T-helper 2 cell treated with Interferon-gamma antibody and Interleukin-4, amounts not matched to agents 5 μg/mL and 100 μg/mL, for 36 hours (primary cell): ENCODE data around the gene CFTR.
A peak's percentile ranks its signal among the peaks of the same experiment; 100 is the strongest.
"Not testable (repeated sequence)": the region's sequence is repeated elsewhere in the genome, so short reads cannot be mapped to it uniquely, and the experiment has no call there.

Experiments
- DNase-seq: peaks from one replicate; pipeline ENCODE4 v3.0.0; 2021; ENCODE audit warnings: low spot score
- H3K27ac Mint-ChIP-seq: one replicate; pipeline ENCODE4 v1.8.0; 2021; ENCODE audit warnings: mild to moderate bottlenecking, mixed read lengths
- H3K27me3 Mint-ChIP-seq: one replicate; pipeline ENCODE4 v1.8.0; 2021; ENCODE audit warnings: low read depth, mixed read lengths
- H3K36me3 Mint-ChIP-seq: one replicate; pipeline ENCODE4 v1.8.0; 2021; ENCODE audit warnings: low read depth, mixed read lengths
- H3K4me1 Mint-ChIP-seq: one replicate; pipeline ENCODE4 v1.8.0; 2021; ENCODE audit warnings: low read depth, mixed read lengths
- H3K4me3 Mint-ChIP-seq: one replicate; pipeline ENCODE4 v1.8.0; 2022; ENCODE audit warnings: mild to moderate bottlenecking, moderate library complexity, mixed read lengths
- H3K9me3 Mint-ChIP-seq: one replicate; pipeline ENCODE4 v1.8.0; 2021; ENCODE audit warnings: mixed read lengths

CFTR gene

DNA sequence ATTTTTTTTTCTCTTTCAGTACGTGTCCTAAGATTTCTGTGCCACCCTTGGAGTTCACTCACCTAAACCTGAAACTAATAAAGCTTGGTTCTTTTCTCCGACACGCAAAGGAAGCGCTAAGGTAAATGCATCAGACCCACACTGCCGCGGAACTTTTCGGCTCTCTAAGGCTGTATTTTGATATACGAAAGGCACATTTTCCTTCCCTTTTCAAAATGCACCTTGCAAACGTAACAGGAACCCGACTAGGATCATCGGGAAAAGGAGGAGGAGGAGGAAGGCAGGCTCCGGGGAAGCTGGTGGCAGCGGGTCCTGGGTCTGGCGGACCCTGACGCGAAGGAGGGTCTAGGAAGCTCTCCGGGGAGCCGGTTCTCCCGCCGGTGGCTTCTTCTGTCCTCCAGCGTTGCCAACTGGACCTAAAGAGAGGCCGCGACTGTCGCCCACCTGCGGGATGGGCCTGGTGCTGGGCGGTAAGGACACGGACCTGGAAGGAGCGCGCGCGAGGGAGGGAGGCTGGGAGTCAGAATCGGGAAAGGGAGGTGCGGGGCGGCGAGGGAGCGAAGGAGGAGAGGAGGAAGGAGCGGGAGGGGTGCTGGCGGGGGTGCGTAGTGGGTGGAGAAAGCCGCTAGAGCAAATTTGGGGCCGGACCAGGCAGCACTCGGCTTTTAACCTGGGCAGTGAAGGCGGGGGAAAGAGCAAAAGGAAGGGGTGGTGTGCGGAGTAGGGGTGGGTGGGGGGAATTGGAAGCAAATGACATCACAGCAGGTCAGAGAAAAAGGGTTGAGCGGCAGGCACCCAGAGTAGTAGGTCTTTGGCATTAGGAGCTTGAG, at the start of gene CFTR:
TSS of gene CFTR (plus strand) at position 801 of the 830 bp plus-strand sequence. CDS start 70 bp downstream, outside the sequence.
- Mint-ChIP-seq H3K4me3 (peak within 1 kb of the TSS; percentile 57), H3K4me1 (peaks cover 7% of the 10 kb centered on the region), H3K27me3 (peaks cover 56% of the 10 kb centered on the region), H3K27ac (no peak within 1 kb of the TSS), H3K9me3 (no peaks in the 10 kb centered on the region), H3K36me3 (no peaks in the 10 kb centered on the region)
- no peak for DNase-seq

DNA sequence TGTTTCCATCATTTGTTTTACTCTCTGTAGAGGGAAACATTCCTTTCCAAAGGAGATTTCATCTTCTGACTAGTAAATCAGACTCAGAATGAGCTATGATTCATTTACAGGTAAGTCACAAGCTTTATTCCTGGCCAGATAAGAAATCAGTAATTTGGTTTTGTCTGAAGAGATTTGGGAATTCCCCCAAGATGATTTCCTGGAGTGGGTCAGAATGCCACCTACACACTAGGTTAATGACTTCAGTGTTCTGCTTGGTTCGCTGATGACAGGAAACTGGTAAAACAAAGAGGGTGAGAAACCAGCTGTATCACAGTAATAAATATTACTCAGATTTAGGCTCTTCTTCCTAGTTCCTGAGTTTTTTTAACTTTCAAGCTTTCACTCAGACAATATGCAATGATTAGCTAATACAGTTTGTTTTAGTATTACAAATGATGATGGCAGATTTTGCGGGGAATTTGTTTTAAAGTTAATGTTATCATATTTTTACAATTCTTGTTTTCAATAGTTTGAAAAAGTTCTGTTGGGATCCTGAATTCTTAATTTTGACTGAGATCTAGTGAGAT, 44.3 kb upstream of the CFTR start:
- DNase-seq, result peak; percentile 7
- Mint-ChIP-seq H3K27me3 (peaks cover 2% of the 10 kb centered on the region), H3K36me3 (no peaks in the 10 kb centered on the region), H3K4me3 (no peak overlapping the region), H3K4me1 (no peaks in the 10 kb centered on the region), H3K27ac (no peak overlapping the region), H3K9me3 (no peaks in the 10 kb centered on the region)

- H3K27ac Mint-ChIP-seq, result no peak overlapping the region
- no peak overlapping the region for H3K4me3 Mint-ChIP-seq
- H3K36me3 Mint-ChIP-seq, result no peaks in the 10 kb centered on the region
- peaks cover 2% of the 10 kb centered on the region for H3K27me3 Mint-ChIP-seq
- H3K9me3 Mint-ChIP-seq, result peaks cover 4% of the 10 kb centered on the region
- no peak for DNase-seq
- H3K4me1 Mint-ChIP-seq, result no peaks in the 10 kb centered on the region
Measured at GRCh38 chr7:117444646-117445045, 35.2 kb upstream of the CFTR start.

DNA sequence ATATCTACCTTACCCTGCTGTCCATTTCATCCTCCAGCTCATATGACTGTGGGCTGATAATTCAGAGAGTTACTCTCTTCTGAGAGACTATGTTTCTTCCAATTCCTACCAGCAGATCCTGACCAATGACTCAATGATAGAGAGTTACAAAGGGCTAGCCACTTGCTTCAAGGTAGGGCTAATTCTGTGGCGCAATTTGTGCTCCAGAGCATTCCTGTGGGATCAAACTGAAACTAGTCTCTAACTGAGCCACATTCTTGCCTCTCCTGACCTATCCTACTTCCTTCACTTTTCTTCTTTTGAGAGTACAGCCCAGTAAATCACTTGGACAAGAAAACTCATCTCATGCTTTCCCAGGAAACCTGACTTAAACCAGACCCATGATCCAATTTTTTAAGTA, 34.6 kb upstream of the CFTR start:
- Mint-ChIP-seq H3K27ac (no peak overlapping the region), H3K4me3 (no peak overlapping the region), H3K9me3 (peaks cover 4% of the 10 kb centered on the region), H3K4me1 (no peaks in the 10 kb centered on the region), H3K27me3 (peaks cover 2% of the 10 kb centered on the region), H3K36me3 (no peaks in the 10 kb centered on the region)
- no peak for DNase-seq

DNA sequence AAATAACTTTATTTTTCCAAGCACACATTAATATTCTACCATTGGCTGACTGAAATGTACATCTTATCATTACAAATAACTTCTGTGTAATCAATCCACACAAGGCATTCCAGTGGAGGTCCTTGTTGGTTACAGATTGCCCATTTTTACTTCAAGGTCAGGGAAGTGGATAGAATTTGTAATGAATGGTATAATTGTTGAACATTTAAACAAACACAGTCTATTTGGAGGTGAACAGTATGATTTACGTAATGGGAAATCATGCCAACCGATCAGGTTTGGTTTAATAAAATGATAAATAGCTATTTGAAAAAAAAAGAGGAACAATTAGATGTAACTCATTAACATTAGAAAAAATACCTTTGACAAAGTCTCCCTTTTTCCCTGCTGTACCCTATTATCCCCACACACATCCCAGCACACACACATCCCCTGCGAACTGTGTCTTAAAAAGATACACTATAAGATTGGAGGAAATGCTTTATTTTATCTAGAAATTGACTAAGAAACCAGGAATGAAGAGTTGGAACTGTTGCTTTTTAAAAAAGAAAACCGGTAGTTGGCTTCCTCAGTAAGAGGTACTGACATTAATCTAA, 33.5 kb upstream of the CFTR start:
- H3K27me3 Mint-ChIP-seq, result peaks cover 2% of the 10 kb centered on the region

DNA sequence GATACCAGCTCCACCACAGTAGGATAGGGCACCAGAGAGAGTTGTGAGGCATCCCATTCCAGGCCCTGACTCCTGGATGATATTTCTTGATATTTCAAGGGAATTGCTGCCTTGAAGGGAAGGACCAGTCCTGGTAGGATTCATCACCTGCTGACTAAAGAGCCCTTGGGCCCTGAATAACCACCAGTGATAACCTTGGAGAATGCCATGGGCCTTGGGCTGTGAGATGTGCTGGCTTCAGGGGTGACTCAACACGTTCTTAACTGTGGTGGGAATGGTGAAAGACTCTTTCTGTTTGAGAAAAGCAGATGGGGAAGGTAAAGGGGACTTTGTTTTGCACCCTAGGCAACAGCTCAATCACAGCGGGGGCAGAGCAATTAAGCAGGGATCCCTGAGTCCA, 31.2 kb upstream of the CFTR start:
- DNase-seq, result no peak
- no peaks in the 10 kb centered on the region for H3K9me3 Mint-ChIP-seq
- no peaks in the 10 kb centered on the region for H3K36me3 Mint-ChIP-seq
- H3K27me3 Mint-ChIP-seq, result peaks cover 7% of the 10 kb centered on the region
- no peak overlapping the region for H3K4me3 Mint-ChIP-seq
- H3K27ac Mint-ChIP-seq, result no peak overlapping the region
- H3K4me1 Mint-ChIP-seq, result no peaks in the 10 kb centered on the region

More for the DNA sequence above, 33.5 kb upstream of the CFTR start:
- Mint-ChIP-seq H3K27ac (no peak overlapping the region), H3K4me3 (no peak overlapping the region), H3K9me3 (no peaks in the 10 kb centered on the region), H3K4me1 (no peaks in the 10 kb centered on the region), H3K36me3 (no peaks in the 10 kb centered on the region)
- DNase-seq, result no peak

- DNase-seq, result no peak
- Mint-ChIP-seq H3K4me3 (no peak overlapping the region), H3K27ac (no peak overlapping the region), H3K27me3 (peaks cover 6% of the 10 kb centered on the region), H3K36me3 (no peaks in the 10 kb centered on the region), H3K9me3 (no peaks in the 10 kb centered on the region), H3K4me1 (no peaks in the 10 kb centered on the region)
Measured at GRCh38 chr7:117458977-117459583, 20.7 kb upstream of the CFTR start.

- no peaks in the 10 kb centered on the region for H3K9me3 Mint-ChIP-seq
- peaks cover 6% of the 10 kb centered on the region for H3K27me3 Mint-ChIP-seq
- H3K27ac Mint-ChIP-seq, result no peak overlapping the region
- H3K4me3 Mint-ChIP-seq, result no peak overlapping the region
- H3K36me3 Mint-ChIP-seq, result no peaks in the 10 kb centered on the region
- H3K4me1 Mint-ChIP-seq, result no peaks in the 10 kb centered on the region
- DNase-seq, result no peak
Measured at GRCh38 chr7:117459735-117460134, 20.1 kb upstream of the CFTR start.

- H3K4me1 Mint-ChIP-seq, H3K9me3 Mint-ChIP-seq, DNase-seq, H3K27ac Mint-ChIP-seq, H3K36me3 Mint-ChIP-seq, H3K4me3 Mint-ChIP-seq, H3K27me3 Mint-ChIP-seq: not testable (repeated sequence)
Measured at GRCh38 chr7:117460815-117461214, 19.0 kb upstream of the CFTR start.

- Mint-ChIP-seq H3K36me3 (no peaks in the 10 kb centered on the region), H3K27me3 (peaks cover 5% of the 10 kb centered on the region), H3K9me3 (no peaks in the 10 kb centered on the region), H3K4me3 (no peak overlapping the region), H3K4me1 (no peaks in the 10 kb centered on the region), H3K27ac (no peak overlapping the region)
- DNase-seq, result no peak
Measured at GRCh38 chr7:117468174-117468573, 11.7 kb upstream of the CFTR start.

DNA sequence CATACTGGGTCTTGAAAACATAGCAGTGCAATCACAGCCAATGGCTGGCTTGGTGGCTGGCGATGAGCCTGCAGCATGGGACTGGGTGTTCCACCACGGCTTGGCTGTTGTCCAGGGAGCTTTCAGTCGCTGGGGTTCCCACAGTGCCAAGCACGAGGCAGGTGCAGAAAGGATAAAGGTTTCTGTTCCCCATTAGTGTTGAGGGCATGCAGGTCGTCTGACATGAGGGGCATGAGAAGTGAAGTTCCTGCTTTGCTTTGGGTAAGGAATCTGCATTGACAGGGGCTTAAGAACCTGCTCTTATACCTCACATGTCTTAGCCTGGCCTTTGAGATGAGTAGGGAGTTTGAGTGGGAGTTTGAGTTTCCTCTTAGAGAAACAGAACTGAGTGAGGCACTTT, 9.0 kb upstream of the CFTR start:
- H3K4me1 Mint-ChIP-seq, result no peaks in the 10 kb centered on the region
- DNase-seq, result no peak

DNA sequence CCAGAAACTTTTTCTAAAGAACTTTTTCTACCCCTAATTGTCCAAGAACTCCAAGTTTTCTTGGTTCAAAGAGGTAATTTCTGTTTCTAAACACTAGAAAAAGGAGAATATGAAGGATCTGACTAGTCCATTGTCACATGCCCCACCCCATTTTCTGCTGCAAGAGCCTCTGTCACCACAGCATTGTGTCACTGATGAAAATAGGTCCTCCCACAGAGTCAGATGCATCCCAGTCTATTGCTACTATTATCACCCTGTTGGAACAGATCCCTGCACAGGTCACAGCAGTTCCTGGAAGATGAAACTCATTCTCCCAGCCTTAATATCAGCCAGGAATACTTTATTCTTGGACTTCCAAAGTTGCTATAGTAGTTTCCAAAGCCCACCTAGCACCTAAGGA, 7.5 kb upstream of the CFTR start:
- Mint-ChIP-seq H3K9me3 (no peaks in the 10 kb centered on the region), H3K27me3 (peaks cover 15% of the 10 kb centered on the region), H3K27ac (no peak overlapping the region), H3K4me1 (no peaks in the 10 kb centered on the region), H3K4me3 (no peak overlapping the region), H3K36me3 (no peaks in the 10 kb centered on the region)
- no peak for DNase-seq

More for the DNA sequence above, 9.0 kb upstream of the CFTR start:
- H3K36me3 Mint-ChIP-seq, result no peaks in the 10 kb centered on the region
- no peak overlapping the region for H3K4me3 Mint-ChIP-seq
- peaks cover 5% of the 10 kb centered on the region for H3K27me3 Mint-ChIP-seq
- no peaks in the 10 kb centered on the region for H3K9me3 Mint-ChIP-seq
- no peak overlapping the region for H3K27ac Mint-ChIP-seq

DNA sequence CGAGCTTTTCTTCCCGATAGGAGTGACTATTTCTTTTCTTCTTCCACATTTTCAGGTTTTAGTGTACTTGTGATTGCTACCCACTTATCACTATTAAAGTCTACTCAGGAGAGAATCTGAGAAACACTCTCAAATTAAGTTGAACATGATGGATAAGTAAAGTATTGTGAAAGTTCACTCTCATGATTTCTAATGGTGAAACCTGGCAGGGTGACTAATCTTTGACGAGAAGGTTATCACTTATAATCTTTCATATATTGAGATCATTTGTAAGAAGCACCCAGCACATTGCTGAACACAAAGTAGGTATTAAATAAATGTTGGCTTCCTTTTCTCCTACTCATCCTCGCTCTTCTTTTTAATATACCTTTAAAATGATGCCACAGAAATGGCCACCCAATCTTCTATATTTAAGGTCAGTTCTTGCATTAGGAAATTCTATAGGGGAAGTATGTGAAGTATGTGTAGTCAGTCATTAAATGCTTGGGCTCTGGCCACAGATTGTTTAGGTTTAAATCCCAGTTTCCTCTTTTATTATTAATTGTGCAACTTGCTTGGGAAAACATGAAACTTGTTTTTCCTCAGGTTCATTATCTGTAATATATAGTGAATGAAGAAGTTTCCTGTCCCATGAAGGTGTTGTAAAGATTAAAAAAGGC, 3.1 kb upstream of the CFTR start:
- peaks cover 7% of the 10 kb centered on the region for H3K4me1 Mint-ChIP-seq
- peaks cover 52% of the 10 kb centered on the region for H3K27me3 Mint-ChIP-seq
- H3K36me3 Mint-ChIP-seq, result no peaks in the 10 kb centered on the region
- no peak for DNase-seq
- no peak overlapping the region for H3K27ac Mint-ChIP-seq
- no peaks in the 10 kb centered on the region for H3K9me3 Mint-ChIP-seq
- no peak overlapping the region for H3K4me3 Mint-ChIP-seq

DNA sequence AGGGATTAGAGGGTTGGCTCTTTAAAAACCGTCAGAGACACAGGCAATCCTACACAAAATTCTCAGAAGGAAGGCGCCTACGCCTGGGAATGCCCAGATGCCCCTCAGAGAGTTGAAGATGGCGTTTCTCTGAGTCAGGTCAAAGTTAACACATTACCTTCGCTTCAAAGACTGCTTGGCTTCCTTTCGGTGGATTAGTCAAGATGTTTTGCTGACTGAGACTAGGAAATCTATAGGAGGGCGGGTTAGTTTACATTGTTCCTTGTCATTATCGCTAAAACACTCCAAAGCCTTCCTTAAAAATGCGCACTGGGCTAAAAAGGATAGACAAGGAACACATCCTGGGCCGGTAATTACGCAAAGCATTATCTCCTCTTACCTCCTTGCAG, 995 bp upstream of the CFTR start:
- no peaks in the 10 kb centered on the region for H3K36me3 Mint-ChIP-seq
- H3K27me3 Mint-ChIP-seq, result peaks cover 56% of the 10 kb centered on the region
- H3K4me1 Mint-ChIP-seq, result peaks cover 7% of the 10 kb centered on the region
- H3K4me3 Mint-ChIP-seq, result no peak overlapping the region
- no peak overlapping the region for H3K27ac Mint-ChIP-seq
- no peak for DNase-seq
- no peaks in the 10 kb centered on the region for H3K9me3 Mint-ChIP-seq
